ENCODE measurements around the gene PAN2. TPM values are rescaled to one million over a fixed set of nuclear protein-coding genes. Genes with fewer than 3 reads are reported as not detected.

Gene PAN2
- total and polyA plus RNA-seq, 10 of the 15 experiments (the other 5 are each of a cell fraction or from before 2014, with no cell fraction given), result 14.4 to 61.8 (median 34.9) TPM

- TF ChIP-seq STAT1 (conservative IDR thresholded peaks at IDR 0.05), result no peak
Observed at GRCh38 chr12:56282030-56282429, 51.8 kb downstream of the PAN2 start (continued).

GRCh38 chr12:56280849-56281248, 53.0 kb downstream of the PAN2 start:
- no peaks in the 10 kb centered on the region for H3K4me1 ChIP-seq (ENCODE audit: control insufficient read depth, insufficient read depth, low read length)
- ChIA-PET POLR2A (no interaction called here), SMC1A (ENCODE audit: uncharacterized antibody, unreplicated experiment) (no interaction called here), RAD21 (ENCODE audit: unreplicated experiment) (no interaction called here), CTCF (no interaction called here)
- no peak for DNase-seq (ENCODE audit: low read depth, low spot score)
- H3K9ac ChIP-seq (ENCODE audit: control insufficient read depth, insufficient read depth, low read length), result no peak overlapping the region
- no TSS peak for BruUV-seq (replicated peaks)
- H3K4me3 ChIP-seq, result no peak overlapping the region
- no peak overlapping the region for H3K27ac ChIP-seq (ENCODE audit: control insufficient read depth, insufficient read depth)
- FAIRE-seq, result no peak
- peaks cover 6 to 23% of the 10 kb centered on the region in 2 experiments for H3K36me3 ChIP-seq (ENCODE audit: control insufficient read depth in 2 of 2, insufficient read depth in 2 of 2, low read length in 1 of 2)
- H2AFZ ChIP-seq (ENCODE audit: control insufficient read depth, low read depth, low read length), result no peak overlapping the region
- H3K79me2 ChIP-seq (ENCODE audit: control insufficient read depth, insufficient read depth, low read length), result no peaks in the 10 kb centered on the region
- no peaks in the 10 kb centered on the region for H3K27me3 ChIP-seq (replicated peaks in 1 of 2; ENCODE audit: control insufficient read depth in 2 of 2, insufficient read depth in 2 of 2, low read length in 1 of 2)
- no peaks in the 10 kb centered on the region for H4K20me1 ChIP-seq (ENCODE audit: control insufficient read depth, insufficient read depth)
- intact Hi-C loops (cut with micrococcal nuclease; ENCODE audit: unreplicated experiment) (no loop called here), in situ Hi-C loops (cut with MboI) (no loop called here)
- H3K9me3 ChIP-seq (replicated peaks; ENCODE audit: control insufficient read depth, insufficient read depth, low read length), result no peaks in the 10 kb centered on the region
- no peak for ATAC-seq
- H3K4me2 ChIP-seq (ENCODE audit: control insufficient read depth, insufficient read depth), result no peak overlapping the region
- TF ChIP-seq RELB (IDR thresholded peaks at IDR 0.05; ENCODE audit: low read depth) (no peak), CUX1 (IDR thresholded peaks at IDR 0.05; ENCODE audit: insufficient replicate concordance, low read depth, low read length) (no peak), NFYB (IDR thresholded peaks at IDR 0.05; ENCODE audit: insufficient read depth, low read depth, low read length) (no peak), ZNF622 (IDR thresholded peaks at IDR 0.05) (no peak), PAX5 (IDR thresholded peaks at IDR 0.05; ENCODE audit: borderline replicate concordance, low read depth, low read length) (no peak), MXI1 (IDR thresholded peaks at IDR 0.05; ENCODE audit: low read depth, low read length) (no peak), BACH1 (IDR thresholded peaks at IDR 0.05; ENCODE audit: borderline replicate concordance) (no peak), NR2F1 (conservative IDR thresholded peaks at IDR 0.05) (no peak), ELK1 (IDR thresholded peaks at IDR 0.05; ENCODE audit: low read depth, low read length) (no peak), MYC (IDR thresholded peaks at IDR 0.05; ENCODE audit: insufficient read depth, insufficient read length, insufficient replicate concordance, low read length, severe bottlenecking) (no peak), SUZ12 (IDR thresholded peaks at IDR 0.05; ENCODE audit: unreplicated experiment) (no peak), IRF3 (IDR thresholded peaks at IDR 0.05) (no peak)
